ENCODE data around the gene PHAF1. TPM values are rescaled to one million over a fixed set of nuclear protein-coding genes. Genes with fewer than 3 reads are reported as not detected.

Gene PHAF1
- total and polyA plus RNA-seq, 2 donors (not counting 1 experiment from before 2014, with no cell fraction given): 18.8 to 20.7 TPM

DNA sequence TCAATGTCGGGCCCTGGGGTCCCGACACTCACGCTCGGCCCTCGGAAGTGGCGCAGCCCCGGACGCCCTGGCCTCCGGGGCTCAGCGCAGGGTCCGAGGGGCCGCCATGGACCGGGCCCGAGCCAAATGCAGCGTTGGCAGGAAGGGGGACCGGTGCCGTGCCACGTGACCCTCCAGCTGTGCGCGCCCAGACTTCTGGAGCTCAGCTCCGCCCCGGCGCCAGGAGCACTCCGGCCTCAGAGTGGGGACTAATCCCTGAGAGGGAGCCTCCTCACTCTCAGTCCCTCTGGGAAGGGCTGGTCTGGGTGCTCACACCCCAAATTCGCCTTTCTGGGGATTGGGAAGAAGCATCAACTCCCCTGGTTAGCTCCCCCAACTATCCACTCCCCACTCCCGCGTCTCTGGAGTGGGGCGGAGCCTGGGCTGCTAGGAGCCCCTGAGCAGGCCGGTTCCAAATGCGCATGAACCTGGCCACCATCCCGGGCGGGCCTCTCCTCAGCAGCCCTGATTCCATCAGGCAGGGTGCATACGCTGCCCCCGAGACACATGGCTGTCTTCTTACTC, 41.2 kb downstream of the PHAF1 start, which contains the start of gene B3GNT9:
Gene B3GNT9, minus strand, starts transcription at position 166 of the 564 bp plus-strand sequence. CDS start 513 bp downstream, outside the sequence.
- Histone ChIP-seq H3K79me2 (ENCODE audit: control insufficient read depth, insufficient read depth, low read length) (no peaks in the 10 kb centered on the region), H4K20me1 (ENCODE audit: control insufficient read depth, insufficient read depth, low read length, poor library complexity, severe bottlenecking) (peaks cover 22% of the 10 kb centered on the region), H3K36me3 (replicated peaks in 1 of 2; ENCODE audit: control extremely low read depth in 1 of 2, control insufficient read depth in 1 of 2, extremely low read depth in 1 of 2, insufficient read depth in 2 of 2, low read length in 1 of 2) (peaks cover 0 to 26% of the 10 kb centered on the region in 2 experiments), H3K9ac (ENCODE audit: low read length) (peak within 1 kb of the TSS; percentile 52), H3K4me1 (ENCODE audit: control insufficient read depth in 2 of 2, insufficient read depth in 2 of 2, low read length in 2 of 2) (peaks cover 21 to 22% of the 10 kb centered on the region in 2 donors), H3K4me2 (replicated peaks; ENCODE audit: low read depth, low read length, poor library complexity, severe bottlenecking) (peak within 1 kb of the TSS; percentile 79), H2AFZ (ENCODE audit: insufficient read depth, low read depth, low read length, poor library complexity, severe bottlenecking) (peak within 1 kb of the TSS; percentile 56), H3K27me3 (replicated peaks in 1 of 4; ENCODE audit: control extremely low read depth in 1 of 4, control insufficient read depth in 3 of 4, insufficient read depth in 4 of 4, low read length in 3 of 4) (peaks cover 0 to 36% (median 10%) of the 10 kb centered on the region in 4 experiments), H3K4me3 (ENCODE audit: control extremely low read depth in 1 of 5, extremely low read depth in 1 of 5, insufficient read depth in 1 of 5, low read depth in 2 of 5, low read length in 4 of 5) (peak within 1 kb of the TSS in 4 of 5 experiments; percentile 33 to 54 (median 44)), H3K9me3 (ENCODE audit: control extremely low read depth in 1 of 3, control insufficient read depth in 2 of 3, insufficient read depth in 1 of 3, low read length in 2 of 3) (peaks cover 0 to 22% (median 0%) of the 10 kb centered on the region in 3 donors), H3K27ac (ENCODE audit: low read length in 2 of 2) (no peak within 1 kb of the TSS)
- H3K27me3 Mint-ChIP-seq: peaks cover 20% of the 10 kb centered on the region
- peak within 1 kb of the TSS; percentile 73 for H3K4me3 Mint-ChIP-seq
- POLR2A ChIA-PET: interaction anchor here (0.6 kb wide), 1 partner anchor 8 kb away, joined by 3 read pairs; no protein-coding TSS in a partner anchor
- ATAC-seq (ENCODE audit: low read depth): no peak
- intact Hi-C loops (cut with micrococcal nuclease): loop anchor here (1.0 kb wide), 1 partner anchor 169 kb away; no protein-coding TSS in a partner anchor
- no peak within 1 kb of the TSS for H3K27ac Mint-ChIP-seq
- no peaks in the 10 kb centered on the region for H3K9me3 Mint-ChIP-seq (ENCODE audit: insufficient read depth)
- WGBS (ENCODE audit: insufficient coverage): 4% methylated on average over 31 of the region's 34 CpGs
- H3K4me1 Mint-ChIP-seq: peaks cover 24% of the 10 kb centered on the region
- peak; percentile 44 for DNase-seq
- CTCF ChIA-PET: interaction anchor here (0.6 to 1.5 kb wide), 6 partner anchors 19 to 343 kb away, joined by 3 to 4 read pairs (median 4); partner anchors contain the start of genes CBFB and NOL3
- TF ChIP-seq, protein P1, sequence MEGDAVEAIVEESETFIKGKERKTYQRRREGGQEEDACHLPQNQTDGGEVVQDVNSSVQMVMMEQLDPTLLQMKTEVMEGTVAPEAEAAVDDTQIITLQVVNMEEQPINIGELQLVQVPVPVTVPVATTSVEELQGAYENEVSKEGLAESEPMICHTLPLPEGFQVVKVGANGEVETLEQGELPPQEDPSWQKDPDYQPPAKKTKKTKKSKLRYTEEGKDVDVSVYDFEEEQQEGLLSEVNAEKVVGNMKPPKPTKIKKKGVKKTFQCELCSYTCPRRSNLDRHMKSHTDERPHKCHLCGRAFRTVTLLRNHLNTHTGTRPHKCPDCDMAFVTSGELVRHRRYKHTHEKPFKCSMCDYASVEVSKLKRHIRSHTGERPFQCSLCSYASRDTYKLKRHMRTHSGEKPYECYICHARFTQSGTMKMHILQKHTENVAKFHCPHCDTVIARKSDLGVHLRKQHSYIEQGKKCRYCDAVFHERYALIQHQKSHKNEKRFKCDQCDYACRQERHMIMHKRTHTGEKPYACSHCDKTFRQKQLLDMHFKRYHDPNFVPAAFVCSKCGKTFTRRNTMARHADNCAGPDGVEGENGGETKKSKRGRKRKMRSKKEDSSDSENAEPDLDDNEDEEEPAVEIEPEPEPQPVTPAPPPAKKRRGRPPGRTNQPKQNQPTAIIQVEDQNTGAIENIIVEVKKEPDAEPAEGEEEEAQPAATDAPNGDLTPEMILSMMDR (IDR thresholded peaks at IDR 0.05): no peak
- TF ChIP-seq EZH2 (IDR thresholded peaks at IDR 0.05; ENCODE audit: borderline replicate concordance, insufficient read depth, low read depth, low read length, poor library complexity, severe bottlenecking): no peak
